Ascending aorta (tissue), 2 donors: ENCODE measurements around the gene COL19A1. TPM values are rescaled to one million over a fixed set of nuclear protein-coding genes. Genes with fewer than 3 reads are reported as not detected.

Experiments
- DNase-seq, 2 donors: peaks; one replicate each; pipeline ENCODE4 v3.0.0-alpha.2; 2019; ENCODE audit warnings: low spot score in 2 of 2
- H3K27ac ChIP-seq, 2 donors: fragments of 200-600 bp; sonication (generic); one replicate each; pipeline ENCODE4 v1.5.1; 2016 to 2017; ENCODE audit warnings: mild to moderate bottlenecking in 1 of 2
- H3K27me3 ChIP-seq: fragments of 200-600 bp; sonication (generic); one replicate; pipeline ENCODE4 v1.5.1; 2017
- H3K36me3 ChIP-seq, 2 donors: fragments of 200-600 bp; sonication (generic); one replicate each; pipeline ENCODE4 v1.5.1; 2016
- H3K4me1 ChIP-seq, 2 donors: fragments of 200-600 bp; sonication (generic); one replicate each; pipeline ENCODE4 v1.5.1; 2016 to 2017; ENCODE audit warnings: mild to moderate bottlenecking in 1 of 2
- H3K4me3 ChIP-seq, 2 donors: fragments of 200-600 bp; sonication (generic); one replicate each; pipeline ENCODE4 v1.5.1; 2016 to 2017; ENCODE audit warnings: mild to moderate bottlenecking in 1 of 2
- H3K9me3 ChIP-seq, 2 donors: fragments of 200-600 bp; sonication (generic); one replicate each; pipeline ENCODE4 v1.5.1; 2016
- intact Hi-C: fragments of 100-400 bp; cut with DNase I; formaldehyde crosslinking; loops from one replicate; pipeline ENCODE4 v1.15.1; 2023
- total RNA-seq: library from RNA; depleted of rRNA; stranded (reverse); fragments of >200 nt; gene quantifications from one replicate; pipeline ENCODE4 v1.1.0, GENCODE V29; 2016
- TF ChIP-seq, protein P1 (sequence below), 3 experiments: fragments of 200-600 bp in 2 of 3; fragments of 450-650 bp in 1 of 3; sonication (generic) in 2 of 3; IDR thresholded peaks; one replicate each; pipeline ENCODE4 v1.5.1; 2016 to 2019; ENCODE audit warnings: antibody characterized with exemption in 3 of 3, mild to moderate bottlenecking in 1 of 3, moderate library complexity in 1 of 3

Gene COL19A1
- total RNA-seq, 1 donor from 2014 or later = not detected

DNA sequence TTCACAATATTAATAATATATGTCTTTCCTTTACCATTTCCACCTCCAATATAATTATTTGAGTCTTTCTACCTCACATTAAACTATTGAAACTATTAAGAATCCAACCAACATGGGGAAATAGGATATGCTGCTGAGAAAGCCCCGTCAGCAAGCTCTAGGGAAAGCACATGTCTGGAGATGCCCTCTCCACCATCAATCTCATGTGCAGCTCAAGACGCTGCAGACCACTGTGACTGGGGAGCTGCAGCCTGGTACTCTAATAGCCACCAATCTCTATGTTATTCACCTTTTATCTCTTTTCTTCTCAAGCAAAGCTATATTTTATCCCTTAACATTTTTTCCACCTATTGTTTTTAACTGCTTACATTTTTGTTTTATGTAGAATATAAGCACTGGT, 386.2 kb downstream of the COL19A1 start:
- H3K27me3 ChIP-seq = no peaks in the 10 kb centered on the region
- intact Hi-C loops = no loop called here
- H3K9me3 ChIP-seq = no peaks in the 10 kb centered on the region
- TF ChIP-seq, protein P1, sequence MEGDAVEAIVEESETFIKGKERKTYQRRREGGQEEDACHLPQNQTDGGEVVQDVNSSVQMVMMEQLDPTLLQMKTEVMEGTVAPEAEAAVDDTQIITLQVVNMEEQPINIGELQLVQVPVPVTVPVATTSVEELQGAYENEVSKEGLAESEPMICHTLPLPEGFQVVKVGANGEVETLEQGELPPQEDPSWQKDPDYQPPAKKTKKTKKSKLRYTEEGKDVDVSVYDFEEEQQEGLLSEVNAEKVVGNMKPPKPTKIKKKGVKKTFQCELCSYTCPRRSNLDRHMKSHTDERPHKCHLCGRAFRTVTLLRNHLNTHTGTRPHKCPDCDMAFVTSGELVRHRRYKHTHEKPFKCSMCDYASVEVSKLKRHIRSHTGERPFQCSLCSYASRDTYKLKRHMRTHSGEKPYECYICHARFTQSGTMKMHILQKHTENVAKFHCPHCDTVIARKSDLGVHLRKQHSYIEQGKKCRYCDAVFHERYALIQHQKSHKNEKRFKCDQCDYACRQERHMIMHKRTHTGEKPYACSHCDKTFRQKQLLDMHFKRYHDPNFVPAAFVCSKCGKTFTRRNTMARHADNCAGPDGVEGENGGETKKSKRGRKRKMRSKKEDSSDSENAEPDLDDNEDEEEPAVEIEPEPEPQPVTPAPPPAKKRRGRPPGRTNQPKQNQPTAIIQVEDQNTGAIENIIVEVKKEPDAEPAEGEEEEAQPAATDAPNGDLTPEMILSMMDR (IDR thresholded peaks at IDR 0.05) = no peak
- DNase-seq = no peak
- no peaks in the 10 kb centered on the region for H3K4me1 ChIP-seq
- H3K36me3 ChIP-seq = no peaks in the 10 kb centered on the region
- H3K27ac ChIP-seq = no peak overlapping the region
- H3K4me3 ChIP-seq = no peak overlapping the region

DNA sequence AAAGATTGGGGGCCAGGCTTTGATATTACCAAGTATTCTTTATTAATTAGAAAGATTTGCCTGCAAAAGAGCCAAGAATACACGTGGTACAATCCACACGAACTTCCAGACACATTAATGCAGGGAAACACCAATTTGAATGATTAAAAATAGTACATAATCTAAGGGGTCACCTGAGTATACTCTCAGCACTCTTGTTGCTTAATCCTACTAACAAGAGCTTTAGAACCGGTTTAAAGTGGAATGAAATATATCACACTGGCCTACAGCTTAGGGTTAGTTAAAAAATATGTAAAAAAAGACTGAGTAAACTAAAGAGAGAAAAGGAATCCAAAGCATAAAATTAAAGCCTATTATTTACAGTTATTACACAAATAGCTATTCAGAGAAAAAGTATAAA, 387.6 kb downstream of the COL19A1 start:
- Histone ChIP-seq H3K9me3 (no peaks in the 10 kb centered on the region), H3K4me1 (no peaks in the 10 kb centered on the region), H3K27ac (no peak overlapping the region), H3K4me3 (no peak overlapping the region), H3K36me3 (no peaks in the 10 kb centered on the region), H3K27me3 (no peaks in the 10 kb centered on the region)
- DNase-seq = no peak
- intact Hi-C loops = no loop called here
- TF ChIP-seq, protein P1 (IDR thresholded peaks at IDR 0.05) = no peak

DNA sequence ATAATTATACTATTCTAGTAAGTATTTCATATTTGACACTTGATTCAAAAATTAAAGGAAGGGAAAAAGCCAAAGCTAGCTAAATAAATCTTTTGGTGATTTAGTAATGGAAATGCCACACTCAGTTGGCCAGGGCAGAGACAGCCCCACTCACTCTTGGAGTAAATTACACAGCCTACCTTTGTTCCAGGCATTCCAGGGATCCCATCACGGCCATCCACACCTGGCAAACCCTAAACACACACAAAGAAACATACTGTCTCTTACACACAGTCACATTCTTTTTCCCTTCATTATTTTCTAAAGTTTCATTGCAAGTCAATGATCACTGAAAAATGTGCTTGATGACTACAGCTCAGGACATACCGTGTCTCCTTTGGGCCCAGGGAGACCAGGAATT, 388.4 kb downstream of the COL19A1 start:
- Histone ChIP-seq H3K27ac (no peak overlapping the region), H3K27me3 (no peaks in the 10 kb centered on the region), H3K9me3 (no peaks in the 10 kb centered on the region), H3K36me3 (no peaks in the 10 kb centered on the region), H3K4me3 (no peak overlapping the region), H3K4me1 (no peaks in the 10 kb centered on the region)
- no peak for DNase-seq
- intact Hi-C loops = no loop called here
- TF ChIP-seq, protein P1 (IDR thresholded peaks at IDR 0.05) = no peak

DNA sequence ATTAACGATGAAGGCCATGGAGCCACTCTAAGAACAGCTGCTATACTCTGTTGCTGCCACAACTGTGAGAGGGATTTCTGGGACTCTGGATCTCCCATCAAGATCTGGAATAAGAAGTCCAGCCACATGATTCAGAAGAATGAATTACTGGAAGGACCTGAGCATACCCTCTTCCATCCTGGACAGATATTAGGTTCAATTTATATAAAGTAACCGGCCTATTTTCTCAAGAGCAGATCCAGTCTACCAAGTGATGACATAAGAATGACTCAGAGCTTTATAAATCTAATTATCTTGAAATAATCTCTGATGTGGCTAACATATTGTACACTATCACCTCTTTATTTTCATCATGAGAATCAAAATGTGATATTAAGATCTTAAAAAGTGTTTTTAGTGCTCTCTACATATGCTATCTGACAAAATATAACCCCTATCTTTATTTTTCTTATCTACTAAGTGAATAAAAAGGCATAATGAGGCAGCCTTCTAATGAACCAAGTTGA, 391.5 kb downstream of the COL19A1 start:
- no peaks in the 10 kb centered on the region for H3K4me1 ChIP-seq
- H3K27me3 ChIP-seq = no peaks in the 10 kb centered on the region
- no peaks in the 10 kb centered on the region for H3K36me3 ChIP-seq
- no peak for DNase-seq
- H3K9me3 ChIP-seq = no peaks in the 10 kb centered on the region
- H3K27ac ChIP-seq = no peak overlapping the region
- TF ChIP-seq, protein P1 (IDR thresholded peaks at IDR 0.05) = no peak
- intact Hi-C loops = no loop called here
- no peak overlapping the region for H3K4me3 ChIP-seq

GRCh38 chr6:70258483-70258882, 392.1 kb downstream of the COL19A1 start:
- DNase-seq = no peak
- Histone ChIP-seq H3K36me3 (no peaks in the 10 kb centered on the region), H3K4me3 (no peak overlapping the region), H3K27ac (no peak overlapping the region), H3K4me1 (no peaks in the 10 kb centered on the region), H3K9me3 (no peaks in the 10 kb centered on the region), H3K27me3 (no peaks in the 10 kb centered on the region)
- TF ChIP-seq, protein P1 (IDR thresholded peaks at IDR 0.05) = no peak
- intact Hi-C loops = no loop called here

Other genes with a start within 250 kb of the COL19A1 start
- gene LMBRD1, start 69.5 kb upstream of the COL19A1 start, total RNA-seq = 31.1 TPM